ENCODE results near the gene ARHGAP19. TPM values are rescaled to one million over a fixed set of nuclear protein-coding genes. Genes with fewer than 3 reads are reported as not detected.
A peak's percentile ranks its signal among the peaks of the same experiment; 100 is the strongest.
"Not testable (repeated sequence)": the region's sequence is repeated elsewhere in the genome, so short reads cannot be mapped to it uniquely, and the experiment has no call there.

Gene ARHGAP19
- total and polyA plus RNA-seq, 2 donors (not counting 1 experiment from before 2014, with no cell fraction given): 5.6 to 7.4 TPM

- not testable (repeated sequence) for H3K27me3 ChIP-seq (ENCODE audit: control insufficient read depth, insufficient read depth, low read length); H2AFZ ChIP-seq (ENCODE audit: low read length); H3K4me3 ChIP-seq (replicated peaks in 1 of 4; ENCODE audit: control extremely low read depth in 1 of 4, insufficient read depth in 1 of 4, low read depth in 3 of 4, low read length in 4 of 4); H3K4me2 ChIP-seq (ENCODE audit: extremely low read depth, insufficient read depth, low read length); H4K20me1 ChIP-seq (ENCODE audit: control insufficient read depth, extremely low read depth, insufficient read depth, low read length); H3K9ac ChIP-seq (ENCODE audit: insufficient read depth, low read length); H3K9me3 ChIP-seq (ENCODE audit: control insufficient read depth, insufficient read depth, low read depth, low read length); H3K27ac ChIP-seq (ENCODE audit: insufficient read depth, low read length); H3K4me1 ChIP-seq (ENCODE audit: control insufficient read depth, extremely low read depth, insufficient read depth, low read length); DNase-seq (ENCODE audit: low read depth in 2 of 2); H3K36me3 ChIP-seq (ENCODE audit: control insufficient read depth, insufficient read depth, low read length)
- H3K79me2 ChIP-seq (ENCODE audit: control insufficient read depth, insufficient read depth, low read length): peaks cover 17% of the 10 kb centered on the region
These were observed 2.4 kb downstream of the ARHGAP19 start for GRCh38 chr10:97290076-97290475.

- peaks cover 9% of the 10 kb centered on the region for H3K79me2 ChIP-seq (ENCODE audit: control insufficient read depth, insufficient read depth, low read length)
- no peak for DNase-seq (ENCODE audit: low read depth in 2 of 2)
- H2AFZ ChIP-seq (ENCODE audit: low read length): no peak overlapping the region
- H3K4me2 ChIP-seq (ENCODE audit: extremely low read depth, insufficient read depth, low read length): no peak overlapping the region
- H3K36me3 ChIP-seq (ENCODE audit: control insufficient read depth, insufficient read depth, low read length): no peaks in the 10 kb centered on the region
- H3K4me3 ChIP-seq (replicated peaks in 1 of 4; ENCODE audit: control extremely low read depth in 1 of 4, insufficient read depth in 1 of 4, low read depth in 3 of 4, low read length in 4 of 4): no peak overlapping the region
- TF ChIP-seq CTCF (conservative IDR thresholded peaks at IDR 0.05 in 1 of 2, IDR thresholded peaks at IDR 0.05 in 1 of 2; ENCODE audit: low read depth in 1 of 2, low read length in 2 of 2): no peak
- no peak for TF ChIP-seq EZH2 (IDR thresholded peaks at IDR 0.05; ENCODE audit: low read length, missing control alignments)
- H3K9me3 ChIP-seq (ENCODE audit: control insufficient read depth, insufficient read depth, low read depth, low read length): no peaks in the 10 kb centered on the region
- no peak overlapping the region for H3K27ac ChIP-seq (ENCODE audit: insufficient read depth, low read length)
- peaks cover 4% of the 10 kb centered on the region for H3K4me1 ChIP-seq (ENCODE audit: control insufficient read depth, extremely low read depth, insufficient read depth, low read length)
- H3K27me3 ChIP-seq (ENCODE audit: control insufficient read depth, insufficient read depth, low read length): no peaks in the 10 kb centered on the region
- no peak overlapping the region for H3K9ac ChIP-seq (ENCODE audit: insufficient read depth, low read length)
- no peaks in the 10 kb centered on the region for H4K20me1 ChIP-seq (ENCODE audit: control insufficient read depth, extremely low read depth, insufficient read depth, low read length)
These were observed 11.7 kb downstream of the ARHGAP19 start for GRCh38 chr10:97280783-97281182.

DNA sequence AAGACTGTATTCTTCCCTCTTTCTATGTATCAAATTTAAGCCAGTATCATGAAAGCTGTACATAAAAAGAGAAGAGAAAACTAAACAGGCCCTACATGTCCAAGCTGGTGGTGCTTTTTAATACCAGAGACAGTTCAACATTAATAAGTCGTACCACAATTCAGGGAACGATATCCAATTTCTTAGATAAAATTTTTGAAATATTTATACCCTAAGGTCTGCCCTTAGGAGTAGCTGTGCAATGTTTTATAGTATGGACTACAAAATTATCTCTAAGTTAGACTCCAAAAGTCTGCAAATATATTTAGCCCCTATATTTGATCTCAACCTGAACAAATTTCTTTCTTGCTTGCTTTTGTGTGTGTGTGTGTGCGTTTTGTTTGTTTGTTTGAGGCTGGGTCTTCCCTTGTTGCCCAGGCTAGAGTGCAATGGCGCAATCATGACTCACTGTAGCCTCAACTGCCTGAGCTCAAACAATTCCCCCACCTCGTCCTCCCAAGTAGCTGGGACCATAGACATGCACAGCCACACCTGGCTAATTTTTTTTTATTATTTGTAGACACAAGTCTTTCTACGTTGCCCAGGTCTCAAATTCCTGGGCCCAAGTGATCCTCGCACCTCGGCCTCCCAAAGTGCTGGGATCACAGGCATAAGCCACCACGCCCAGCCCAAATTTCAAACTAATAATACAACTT is 13.2 kb downstream of the ARHGAP19 start:
- Histone ChIP-seq H2AFZ (ENCODE audit: low read length) (no peak overlapping the region), H4K20me1 (ENCODE audit: control insufficient read depth, extremely low read depth, insufficient read depth, low read length) (no peaks in the 10 kb centered on the region), H3K4me3 (replicated peaks in 1 of 4; ENCODE audit: control extremely low read depth in 1 of 4, insufficient read depth in 1 of 4, low read depth in 3 of 4, low read length in 4 of 4) (no peak overlapping the region), H3K36me3 (ENCODE audit: control insufficient read depth, insufficient read depth, low read length) (no peaks in the 10 kb centered on the region), H3K9ac (ENCODE audit: insufficient read depth, low read length) (no peak overlapping the region), H3K4me1 (ENCODE audit: control insufficient read depth, extremely low read depth, insufficient read depth, low read length) (peaks cover 4% of the 10 kb centered on the region), H3K27ac (ENCODE audit: insufficient read depth, low read length) (peak overlapping the region; percentile 45), H3K27me3 (ENCODE audit: control insufficient read depth, insufficient read depth, low read length) (no peaks in the 10 kb centered on the region), H3K79me2 (ENCODE audit: control insufficient read depth, insufficient read depth, low read length) (peaks cover 12% of the 10 kb centered on the region), H3K4me2 (ENCODE audit: extremely low read depth, insufficient read depth, low read length) (peak overlapping the region; percentile 28), H3K9me3 (ENCODE audit: control insufficient read depth, insufficient read depth, low read depth, low read length) (no peaks in the 10 kb centered on the region)
- TF ChIP-seq EZH2 (IDR thresholded peaks at IDR 0.05; ENCODE audit: low read length, missing control alignments) (no peak), CTCF (conservative IDR thresholded peaks at IDR 0.05 in 1 of 2, IDR thresholded peaks at IDR 0.05 in 1 of 2; ENCODE audit: low read depth in 1 of 2, low read length in 2 of 2) (no peak)
- peak; percentile 14 to 68 for DNase-seq (ENCODE audit: low read depth in 2 of 2)
